ENCODE data around the gene GLP2R. TPM values are rescaled to one million over a fixed set of nuclear protein-coding genes. Genes with fewer than 3 reads are reported as not detected.
A peak's percentile ranks its signal among the peaks of the same experiment; 100 is the strongest.

GLP2R gene
- total RNA-seq, 2 donors from 2014 or later = not detected

GRCh38 chr17:9880582-9880999, 54.9 kb downstream of the GLP2R start:
- DNase-seq (ENCODE audit: low spot score) (no peak), ATAC-seq (no peak)
- peaks cover 16 to 36% of the 10 kb centered on the region in 2 donors for H3K27me3 Mint-ChIP-seq
- no peaks in the 10 kb centered on the region for H3K4me1 Mint-ChIP-seq (ENCODE audit: low read depth in 2 of 2)
- H3K4me3 Mint-ChIP-seq = no peak overlapping the region
- H3K36me3 Mint-ChIP-seq = peaks cover 20% of the 10 kb centered on the region
- peaks cover 9% of the 10 kb centered on the region for H3K9me3 Mint-ChIP-seq
- no peak overlapping the region for H3K27ac Mint-ChIP-seq

GRCh38 chr17:9883451-9883850, 57.7 kb downstream of the GLP2R start:
- Mint-ChIP-seq H3K36me3 (peaks cover 20% of the 10 kb centered on the region), H3K27me3 (peaks cover 13 to 19% of the 10 kb centered on the region in 2 donors), H3K4me1 (ENCODE audit: low read depth in 2 of 2) (no peaks in the 10 kb centered on the region), H3K27ac (no peak overlapping the region), H3K4me3 (no peak overlapping the region), H3K9me3 (peaks cover 9% of the 10 kb centered on the region)
- no peak for ATAC-seq
- DNase-seq (ENCODE audit: low spot score) = no peak

DNA sequence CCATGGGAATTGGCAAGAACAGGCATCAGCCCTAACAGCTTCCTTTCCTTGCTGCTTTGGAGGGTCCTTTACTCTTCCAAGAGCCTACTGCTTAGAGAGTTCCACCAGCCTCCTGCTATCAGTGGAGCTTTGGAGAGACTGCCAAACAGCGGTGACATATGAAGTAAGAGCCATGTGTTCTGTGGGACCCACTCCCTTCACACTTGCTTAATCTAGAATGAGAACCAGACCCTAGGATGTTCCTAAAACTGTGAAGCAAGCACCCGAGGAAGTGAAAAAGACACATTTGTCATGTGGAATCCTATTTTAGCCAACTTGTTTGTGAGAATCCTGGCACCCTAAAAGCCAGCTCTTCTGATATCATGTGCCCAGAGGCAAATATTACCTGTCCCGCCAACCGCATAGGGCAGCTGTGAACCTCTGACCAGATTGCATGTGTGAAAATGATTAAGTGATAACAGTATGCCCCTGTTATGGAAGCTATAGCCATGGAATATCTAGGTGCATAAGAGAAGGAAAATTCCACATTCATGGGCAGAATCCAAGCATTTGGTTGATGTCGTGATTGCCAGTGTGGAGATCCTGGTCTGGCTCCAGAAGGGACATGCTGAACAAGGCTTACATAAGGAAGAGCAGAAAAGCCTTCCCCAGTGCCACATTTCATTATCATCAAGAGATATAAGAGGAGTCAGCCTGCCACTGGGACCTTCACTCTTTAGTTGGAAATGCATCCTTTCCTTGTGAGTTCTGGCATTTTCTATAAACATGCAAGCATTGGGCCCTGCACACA, 60.6 kb downstream of the GLP2R start:
- peaks cover 9% of the 10 kb centered on the region for H3K9me3 Mint-ChIP-seq
- no peak overlapping the region for H3K4me3 Mint-ChIP-seq
- peaks cover 20% of the 10 kb centered on the region for H3K36me3 Mint-ChIP-seq
- peaks cover 0 to 2% of the 10 kb centered on the region in 2 donors for H3K4me1 Mint-ChIP-seq (ENCODE audit: low read depth in 2 of 2)
- ATAC-seq (no peak), DNase-seq (ENCODE audit: low spot score) (no peak)
- peaks cover 14 to 16% of the 10 kb centered on the region in 2 donors for H3K27me3 Mint-ChIP-seq
- no peak overlapping the region for H3K27ac Mint-ChIP-seq

GRCh38 chr17:9887508-9887907, 61.8 kb downstream of the GLP2R start:
- DNase-seq (ENCODE audit: low spot score) = no peak
- Mint-ChIP-seq H3K4me1 (ENCODE audit: low read depth in 2 of 2) (peaks cover 0 to 2% of the 10 kb centered on the region in 2 donors), H3K4me3 (no peak overlapping the region), H3K36me3 (peaks cover 11% of the 10 kb centered on the region), H3K27me3 (peaks cover 7 to 16% of the 10 kb centered on the region in 2 donors), H3K27ac (no peak overlapping the region), H3K9me3 (peaks cover 9% of the 10 kb centered on the region)
- no peak for ATAC-seq

GRCh38 chr17:9890124-9890523, 64.4 kb downstream of the GLP2R start:
- DNase-seq (ENCODE audit: low spot score) (no peak), ATAC-seq (peak in 1 of 2 donors; percentile 60)
- Mint-ChIP-seq H3K27ac (no peak overlapping the region), H3K27me3 (peaks cover 15 to 20% of the 10 kb centered on the region in 2 donors), H3K36me3 (no peaks in the 10 kb centered on the region), H3K9me3 (no peaks in the 10 kb centered on the region), H3K4me3 (no peak overlapping the region), H3K4me1 (ENCODE audit: low read depth in 2 of 2) (peaks cover 0 to 2% of the 10 kb centered on the region in 2 donors)

DNA sequence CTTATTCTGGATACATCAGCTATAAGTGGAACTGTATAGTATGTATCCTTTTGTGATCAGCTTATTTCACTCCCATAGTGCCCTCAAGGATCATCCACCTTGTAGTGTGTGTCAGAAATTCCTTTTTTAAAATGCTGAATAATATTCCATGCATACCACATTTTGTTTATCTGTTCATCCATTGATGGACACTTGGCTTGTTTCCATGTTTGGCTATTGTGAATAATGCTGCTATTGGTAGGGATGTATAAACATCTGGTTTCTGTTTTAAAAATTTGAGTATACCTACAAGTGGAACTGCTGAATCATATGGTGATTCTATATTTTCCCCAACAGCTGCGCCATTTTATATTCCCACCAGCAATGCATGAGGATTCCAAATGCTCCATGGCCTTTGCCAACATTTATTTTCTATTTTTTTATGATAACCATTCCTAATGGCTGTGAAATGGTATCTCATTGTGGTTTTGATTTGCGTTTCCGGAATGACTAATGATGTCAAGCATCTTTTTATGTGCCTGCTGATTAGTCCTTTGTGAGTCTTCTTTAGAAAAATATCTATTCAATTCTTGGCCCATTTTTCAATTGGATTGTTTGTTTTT, 67.8 kb downstream of the GLP2R start:
- Mint-ChIP-seq H3K27me3 (peaks cover 15 to 21% of the 10 kb centered on the region in 2 donors), H3K27ac (no peak overlapping the region), H3K4me3 (no peak overlapping the region), H3K9me3 (no peaks in the 10 kb centered on the region), H3K4me1 (ENCODE audit: low read depth in 2 of 2) (peaks cover 0 to 8% of the 10 kb centered on the region in 2 donors), H3K36me3 (no peaks in the 10 kb centered on the region)
- no peak for ATAC-seq
- no peak for DNase-seq (ENCODE audit: low spot score)

DNA sequence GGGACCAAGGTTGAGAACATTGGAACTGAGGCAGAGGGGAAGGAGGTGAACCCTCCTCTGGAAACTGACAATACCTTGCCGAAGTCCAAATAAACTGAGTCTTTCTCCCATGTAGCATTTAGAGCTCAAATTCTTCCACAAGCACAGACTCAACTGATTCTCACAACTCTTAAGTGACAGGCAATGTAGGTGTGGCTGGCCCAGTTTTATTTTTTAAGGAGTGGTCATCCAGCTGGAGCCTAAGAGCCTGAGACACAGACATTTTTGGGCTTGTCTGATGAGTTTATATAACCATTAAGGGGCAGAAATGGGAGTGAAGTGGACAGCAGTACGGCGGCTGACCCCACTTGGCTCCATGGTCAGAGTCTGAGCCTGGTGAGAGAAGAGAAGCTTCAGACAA, 68.5 kb downstream of the GLP2R start:
- Mint-ChIP-seq H3K9me3 (no peaks in the 10 kb centered on the region), H3K4me3 (no peak overlapping the region), H3K27me3 (peaks cover 15 to 21% of the 10 kb centered on the region in 2 donors), H3K4me1 (ENCODE audit: low read depth in 2 of 2) (peaks cover 0 to 8% of the 10 kb centered on the region in 2 donors), H3K36me3 (no peaks in the 10 kb centered on the region), H3K27ac (no peak overlapping the region)
- ATAC-seq (no peak), DNase-seq (ENCODE audit: low spot score) (no peak)

- H3K36me3 Mint-ChIP-seq = no peaks in the 10 kb centered on the region
Observed at GRCh38 chr17:9895923-9896322, 70.2 kb downstream of the GLP2R start.

GRCh38 chr17:9897372-9897968, 71.7 kb downstream of the GLP2R start:
- peaks cover 15 to 21% of the 10 kb centered on the region in 2 donors for H3K27me3 Mint-ChIP-seq
- H3K27ac Mint-ChIP-seq = no peak overlapping the region
- no peak overlapping the region for H3K4me3 Mint-ChIP-seq
- H3K36me3 Mint-ChIP-seq = no peaks in the 10 kb centered on the region
- no peaks in the 10 kb centered on the region for H3K9me3 Mint-ChIP-seq
- ATAC-seq (no peak), DNase-seq (ENCODE audit: low spot score) (no peak)
- H3K4me1 Mint-ChIP-seq (ENCODE audit: low read depth in 2 of 2) = peaks cover 0 to 6% of the 10 kb centered on the region in 2 donors

More at GRCh38 chr17:9895923-9896322, 70.2 kb downstream of the GLP2R start:
- Mint-ChIP-seq H3K27ac (no peak overlapping the region), H3K4me3 (no peak overlapping the region), H3K9me3 (no peaks in the 10 kb centered on the region), H3K27me3 (peaks cover 16 to 18% of the 10 kb centered on the region in 2 donors), H3K4me1 (ENCODE audit: low read depth in 2 of 2) (peaks cover 0 to 6% of the 10 kb centered on the region in 2 donors)
- DNase-seq (ENCODE audit: low spot score) (no peak), ATAC-seq (no peak)

DNA sequence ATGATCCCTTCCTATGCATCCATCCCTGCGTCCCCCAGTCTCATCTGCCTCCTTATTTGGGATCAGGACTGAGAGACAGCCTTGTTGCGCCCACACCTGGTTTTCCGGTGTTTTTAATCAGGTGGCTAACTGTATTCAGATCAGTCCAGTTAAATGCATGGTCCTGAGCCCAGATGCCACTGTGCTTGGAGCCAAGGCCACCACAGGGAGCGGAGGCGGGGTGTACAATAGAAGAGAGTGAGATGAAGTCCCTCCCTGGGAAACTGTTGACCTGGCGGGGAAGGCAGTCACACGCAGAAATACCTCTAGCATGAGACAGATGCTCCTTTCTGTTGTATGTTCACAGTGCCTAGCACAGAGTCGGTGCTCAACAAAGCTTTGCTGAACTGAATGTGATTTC, 73.1 kb downstream of the GLP2R start:
- Mint-ChIP-seq H3K36me3 (no peaks in the 10 kb centered on the region), H3K4me1 (ENCODE audit: low read depth in 2 of 2) (peaks cover 0 to 6% of the 10 kb centered on the region in 2 donors), H3K4me3 (no peak overlapping the region), H3K27ac (no peak overlapping the region), H3K9me3 (no peaks in the 10 kb centered on the region), H3K27me3 (peaks cover 10 to 12% of the 10 kb centered on the region in 2 donors)
- no peak for ATAC-seq
- DNase-seq (ENCODE audit: low spot score) = no peak

- H3K27ac Mint-ChIP-seq = no peak overlapping the region
- no peaks in the 10 kb centered on the region for H3K36me3 Mint-ChIP-seq
- peaks cover 0 to 6% of the 10 kb centered on the region in 2 donors for H3K4me1 Mint-ChIP-seq (ENCODE audit: low read depth in 2 of 2)
- no peak for ATAC-seq
- no peak for DNase-seq (ENCODE audit: low spot score)
- H3K9me3 Mint-ChIP-seq = no peaks in the 10 kb centered on the region
- peaks cover 6 to 12% of the 10 kb centered on the region in 2 donors for H3K27me3 Mint-ChIP-seq
- H3K4me3 Mint-ChIP-seq = no peak overlapping the region
Observed at GRCh38 chr17:9899280-9900043, 73.7 kb downstream of the GLP2R start.

DNA sequence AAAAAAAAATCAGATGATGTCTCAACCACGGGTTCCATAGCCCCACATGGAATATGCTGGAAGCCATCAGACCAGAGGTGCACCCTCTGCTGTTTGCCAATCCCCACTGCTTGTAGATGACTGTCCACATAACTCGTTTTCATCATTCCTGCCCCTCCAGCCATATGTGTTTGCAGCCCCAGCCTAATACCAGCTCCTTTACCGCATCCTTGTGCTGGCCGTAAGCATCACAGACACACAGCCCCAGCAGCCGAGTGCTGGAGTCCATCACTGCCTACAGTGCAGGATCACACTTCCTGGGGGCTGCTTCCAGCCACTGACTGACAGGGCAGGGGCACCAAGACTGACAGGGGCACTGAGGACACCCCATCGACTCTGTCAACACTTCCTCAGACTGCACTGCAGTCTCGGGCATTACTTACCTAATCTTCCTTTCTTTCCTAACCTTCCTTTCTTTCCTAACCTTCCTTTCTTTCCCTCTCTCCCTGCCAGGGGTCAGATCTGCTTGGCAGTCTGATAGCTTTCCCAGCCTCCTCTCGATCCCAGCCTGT, 74.4 kb downstream of the GLP2R start:
- Mint-ChIP-seq H3K4me3 (no peak overlapping the region), H3K27ac (no peak overlapping the region)

GRCh38 chr17:9900784-9901183, 75.1 kb downstream of the GLP2R start:
- no peak for DNase-seq (ENCODE audit: low spot score)
- H3K36me3 Mint-ChIP-seq = no peaks in the 10 kb centered on the region
- no peak overlapping the region for H3K27ac Mint-ChIP-seq
- no peak for ATAC-seq
- H3K9me3 Mint-ChIP-seq = no peaks in the 10 kb centered on the region
- peaks cover 6 to 12% of the 10 kb centered on the region in 2 donors for H3K27me3 Mint-ChIP-seq
- H3K4me3 Mint-ChIP-seq = no peak overlapping the region
- H3K4me1 Mint-ChIP-seq (ENCODE audit: low read depth in 2 of 2) = peaks cover 0 to 5% of the 10 kb centered on the region in 2 donors

More for the DNA sequence above, 74.4 kb downstream of the GLP2R start:
- Mint-ChIP-seq H3K36me3 (no peaks in the 10 kb centered on the region), H3K4me1 (ENCODE audit: low read depth in 2 of 2) (peaks cover 0 to 6% of the 10 kb centered on the region in 2 donors), H3K9me3 (no peaks in the 10 kb centered on the region), H3K27me3 (peaks cover 6 to 12% of the 10 kb centered on the region in 2 donors)
- DNase-seq (ENCODE audit: low spot score) (no peak), ATAC-seq (peak in 1 of 2 donors; percentile 38)

Measured in natural killer cell treated with Interleukin-12 subunit alpha and Interleukin-12 subunit beta and Interleukin-15 and Interleukin-18, amount 100 ng/mL, for 72 hours (primary cell).